ENCODE data around the gene COL17A1.

The COL17A1 gene

DNA sequence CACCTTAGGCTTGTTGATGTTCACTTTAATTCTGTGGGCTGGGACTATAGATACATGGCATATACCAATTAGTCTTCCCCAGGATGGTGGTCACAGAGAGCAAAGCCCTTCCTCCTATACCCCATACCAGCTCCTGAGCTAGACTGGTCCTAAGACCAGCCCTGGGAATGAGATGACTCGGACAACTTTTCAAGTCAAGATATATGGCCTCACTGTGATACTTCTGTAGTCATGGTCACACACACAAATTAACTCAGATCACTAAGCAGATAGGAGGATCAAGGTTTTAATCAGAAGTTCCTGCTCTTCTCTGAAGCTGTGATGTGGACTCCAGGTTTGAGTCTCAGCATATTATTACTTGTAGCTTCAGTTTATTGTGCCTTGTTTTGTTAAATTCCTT, 65.7 kb downstream of the COL17A1 start:
- no peaks in the 10 kb centered on the region for H3K27me3 ChIP-seq (ENCODE audit: control insufficient read depth, insufficient read depth, low read length)
- H3K4me3 ChIP-seq (ENCODE audit: low read length), result no peak overlapping the region
- no peak overlapping the region for H3K27ac ChIP-seq (ENCODE audit: low read length)
- no CpG with 5 or more reads among the region's 1 CpG for WGBS (ENCODE audit: insufficient coverage, insufficient read length)
- H3K4me1 ChIP-seq (ENCODE audit: control insufficient read depth, insufficient read depth, low read length), result 0 out of 2 replicates have a peak, but pooled peaks cover 2% of the 10 kb centered on the region
- no peaks in the 10 kb centered on the region for H3K36me3 ChIP-seq (ENCODE audit: control insufficient read depth, insufficient read depth, low read length)
- DNase-seq (ENCODE audit: low read depth, low spot score), result no peak
- H3K9me3 ChIP-seq (ENCODE audit: control insufficient read depth, insufficient read depth, low read length), result no peaks in the 10 kb centered on the region

DNA sequence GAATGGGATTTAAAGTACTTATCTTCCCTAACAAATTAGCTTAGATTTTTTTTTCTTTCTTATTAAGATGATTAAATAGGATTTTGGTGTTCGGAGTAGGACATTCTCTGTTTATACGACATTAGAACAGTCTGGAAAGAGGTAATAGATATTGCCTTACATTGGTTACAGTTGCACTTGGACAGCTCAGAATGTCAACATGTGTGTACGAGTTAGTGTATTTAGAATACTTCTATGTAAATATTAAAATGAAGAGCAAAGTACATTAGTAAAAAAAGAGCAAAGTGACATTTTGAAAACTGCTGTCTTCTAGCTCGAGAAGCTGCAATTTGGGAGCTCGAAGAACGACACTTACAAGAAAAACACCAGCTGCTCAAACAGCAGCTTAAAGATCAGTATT, 67.2 kb downstream of the COL17A1 start:
- WGBS (ENCODE audit: insufficient coverage, insufficient read length), result 100% methylated on average over 2 of the region's 6 CpGs
- no peak overlapping the region for H3K4me3 ChIP-seq (ENCODE audit: low read length)
- no peaks in the 10 kb centered on the region for H3K36me3 ChIP-seq (ENCODE audit: control insufficient read depth, insufficient read depth, low read length)
- no peak overlapping the region for H3K27ac ChIP-seq (ENCODE audit: low read length)
- 0 out of 2 replicates have a peak, but pooled peaks cover 2% of the 10 kb centered on the region for H3K4me1 ChIP-seq (ENCODE audit: control insufficient read depth, insufficient read depth, low read length)
- H3K9me3 ChIP-seq (ENCODE audit: control insufficient read depth, insufficient read depth, low read length), result no peaks in the 10 kb centered on the region
- no peak for DNase-seq (ENCODE audit: low read depth, low spot score)
- H3K27me3 ChIP-seq (ENCODE audit: control insufficient read depth, insufficient read depth, low read length), result no peaks in the 10 kb centered on the region

DNA sequence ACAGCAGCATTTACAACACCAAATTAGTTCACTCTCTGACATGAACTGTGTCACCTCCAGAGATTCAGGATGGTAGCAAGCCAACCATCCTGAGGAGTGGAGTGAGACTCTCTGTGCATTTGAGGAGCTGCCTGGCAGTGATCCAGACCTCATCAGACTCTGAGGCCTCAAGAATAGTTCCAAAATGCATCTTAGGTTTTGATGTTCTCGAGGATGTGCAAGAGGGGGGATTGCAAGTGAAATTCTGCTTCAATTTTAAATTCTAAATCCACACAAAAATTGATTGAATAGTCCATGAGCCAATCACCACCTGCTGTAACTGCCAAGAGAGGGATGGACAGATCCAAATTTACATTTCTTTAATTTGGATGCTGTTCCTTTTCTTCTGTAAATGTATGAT, 69.0 kb downstream of the COL17A1 start:
- H3K27ac ChIP-seq (ENCODE audit: low read length), result no peak overlapping the region
- WGBS (ENCODE audit: insufficient coverage, insufficient read length), result no CpG with 5 or more reads among the region's 1 CpG
- H3K9me3 ChIP-seq (ENCODE audit: control insufficient read depth, insufficient read depth, low read length), result no peaks in the 10 kb centered on the region
- no peaks in the 10 kb centered on the region for H3K36me3 ChIP-seq (ENCODE audit: control insufficient read depth, insufficient read depth, low read length)
- H3K4me3 ChIP-seq (ENCODE audit: low read length), result no peak overlapping the region
- H3K4me1 ChIP-seq (ENCODE audit: control insufficient read depth, insufficient read depth, low read length), result 0 out of 2 replicates have a peak, but pooled peaks cover 2% of the 10 kb centered on the region
- no peak for DNase-seq (ENCODE audit: low read depth, low spot score)
- H3K27me3 ChIP-seq (ENCODE audit: control insufficient read depth, insufficient read depth, low read length), result no peaks in the 10 kb centered on the region

DNA sequence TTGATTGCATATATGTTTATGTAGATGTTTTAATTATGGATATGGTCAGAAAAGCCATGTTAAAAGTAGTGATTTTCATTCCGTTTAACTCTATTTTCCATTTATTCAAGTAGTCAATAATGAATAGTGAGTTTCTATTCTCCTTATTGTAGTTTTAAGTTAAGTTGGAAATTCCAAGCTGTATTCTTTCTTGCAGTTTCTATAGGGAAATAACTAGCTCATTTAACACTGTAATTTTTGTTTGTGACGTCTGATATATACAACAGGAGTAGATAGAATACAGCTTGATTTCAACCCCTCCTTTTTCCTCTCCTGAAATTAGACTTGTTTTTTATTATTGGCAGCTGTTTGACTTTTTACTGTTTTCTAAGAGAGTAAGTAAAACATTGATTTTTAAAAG, 71.5 kb downstream of the COL17A1 start:
- Histone ChIP-seq H3K4me1 (ENCODE audit: control insufficient read depth, insufficient read depth, low read length) (0 out of 2 replicates have a peak, but pooled peaks cover 2% of the 10 kb centered on the region), H3K4me3 (ENCODE audit: low read length) (no peak overlapping the region), H3K27ac (ENCODE audit: low read length) (no peak overlapping the region), H3K9me3 (ENCODE audit: control insufficient read depth, insufficient read depth, low read length) (no peaks in the 10 kb centered on the region), H3K27me3 (ENCODE audit: control insufficient read depth, insufficient read depth, low read length) (no peaks in the 10 kb centered on the region), H3K36me3 (ENCODE audit: control insufficient read depth, insufficient read depth, low read length) (no peaks in the 10 kb centered on the region)
- WGBS (ENCODE audit: insufficient coverage, insufficient read length), result no CpG with 5 or more reads among the region's 2 CpGs
- no peak for DNase-seq (ENCODE audit: low read depth, low spot score)

DNA sequence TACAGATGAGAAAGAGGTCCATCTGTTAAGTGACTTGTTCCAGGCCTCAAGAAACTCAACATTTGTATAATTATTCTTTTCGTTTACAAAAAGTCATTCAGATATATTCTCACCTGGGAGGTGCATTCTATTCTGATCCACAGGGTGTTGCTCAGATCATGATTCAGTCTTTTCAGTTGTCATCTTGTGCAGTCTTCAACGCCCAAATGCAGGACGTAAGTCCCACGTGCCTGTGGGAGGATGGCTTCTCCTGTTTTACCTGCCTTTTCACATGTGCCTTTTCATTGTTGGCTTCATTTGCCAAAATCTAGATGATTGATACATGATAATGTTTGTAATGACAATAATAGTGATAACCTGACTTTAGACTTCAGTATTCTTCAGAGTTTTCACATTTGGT, 72.2 kb downstream of the COL17A1 start:
- H3K9me3 ChIP-seq (ENCODE audit: control insufficient read depth, insufficient read depth, low read length), result no peaks in the 10 kb centered on the region
- no peaks in the 10 kb centered on the region for H3K36me3 ChIP-seq (ENCODE audit: control insufficient read depth, insufficient read depth, low read length)
- no peak overlapping the region for H3K27ac ChIP-seq (ENCODE audit: low read length)
- WGBS (ENCODE audit: insufficient coverage, insufficient read length), result no CpG with 5 or more reads among the region's 4 CpGs
- no peaks in the 10 kb centered on the region for H3K27me3 ChIP-seq (ENCODE audit: control insufficient read depth, insufficient read depth, low read length)
- no peak for DNase-seq (ENCODE audit: low read depth, low spot score)
- no peak overlapping the region for H3K4me3 ChIP-seq (ENCODE audit: low read length)
- H3K4me1 ChIP-seq (ENCODE audit: control insufficient read depth, insufficient read depth, low read length), result 0 out of 2 replicates have a peak, but pooled peaks cover 2% of the 10 kb centered on the region

DNA sequence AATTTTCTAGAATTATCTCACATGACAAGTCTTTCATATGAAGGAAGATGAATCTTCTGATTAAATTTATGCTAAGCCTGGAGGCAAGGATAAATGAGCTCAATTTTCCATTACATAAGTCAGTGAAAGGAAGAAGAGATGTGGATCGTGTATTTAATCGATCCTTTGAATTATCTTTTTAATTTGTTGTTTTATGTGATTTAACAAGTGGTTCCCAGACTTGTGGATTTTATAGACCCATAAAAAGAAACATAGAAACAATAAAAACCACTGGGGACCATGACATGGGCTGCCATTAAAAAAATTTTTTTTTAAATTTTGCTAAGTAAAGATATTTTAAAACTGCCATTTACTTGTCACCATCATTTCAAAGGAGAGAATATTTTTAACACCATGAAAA, 73.8 kb downstream of the COL17A1 start:
- Histone ChIP-seq H3K27me3 (ENCODE audit: control insufficient read depth, insufficient read depth, low read length) (no peaks in the 10 kb centered on the region), H3K27ac (ENCODE audit: low read length) (no peak overlapping the region), H3K9me3 (ENCODE audit: control insufficient read depth, insufficient read depth, low read length) (no peaks in the 10 kb centered on the region), H3K36me3 (ENCODE audit: control insufficient read depth, insufficient read depth, low read length) (no peaks in the 10 kb centered on the region), H3K4me1 (ENCODE audit: control insufficient read depth, insufficient read depth, low read length) (0 out of 2 replicates have a peak, but pooled peaks cover 2% of the 10 kb centered on the region), H3K4me3 (ENCODE audit: low read length) (no peak overlapping the region)
- WGBS (ENCODE audit: insufficient coverage, insufficient read length), result no CpG with 5 or more reads among the region's 2 CpGs
- no peak for DNase-seq (ENCODE audit: low read depth, low spot score)

DNA sequence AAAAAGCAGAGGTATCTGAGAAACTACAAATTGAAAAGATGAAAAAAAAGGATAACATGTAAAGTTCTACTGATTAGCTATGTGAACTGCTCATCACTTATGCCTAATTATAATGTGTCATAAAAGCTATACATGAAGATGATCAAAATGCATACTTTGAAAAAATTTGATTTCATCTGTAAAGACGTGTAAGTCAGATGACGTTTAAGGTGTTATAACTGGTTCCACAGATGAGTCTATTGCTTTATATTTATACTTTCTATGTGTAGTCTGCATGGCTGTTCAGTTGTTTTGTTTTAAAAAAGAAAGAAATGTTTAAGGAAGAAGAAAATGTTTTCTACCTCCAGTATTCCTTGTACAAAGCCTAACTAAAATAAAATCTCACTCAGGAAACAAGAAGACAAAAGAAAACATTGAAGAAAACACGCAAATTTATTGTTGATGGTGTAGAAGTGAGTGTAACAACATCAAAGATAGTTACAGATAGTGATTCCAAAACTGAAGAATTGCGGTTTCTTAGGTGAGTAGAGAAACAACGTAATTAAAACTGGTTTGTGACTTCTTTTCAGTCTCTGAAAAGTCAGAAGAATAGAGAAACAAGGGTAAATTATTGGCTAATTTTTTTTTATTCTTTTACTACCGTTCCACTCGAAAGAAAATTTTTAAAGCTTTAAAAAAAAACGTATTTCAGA, 80.4 kb downstream of the COL17A1 start:
- no peaks in the 10 kb centered on the region for H3K27me3 ChIP-seq (ENCODE audit: control insufficient read depth, insufficient read depth, low read length)
- H3K27ac ChIP-seq (ENCODE audit: low read length), result no peak overlapping the region
- no peaks in the 10 kb centered on the region for H3K9me3 ChIP-seq (ENCODE audit: control insufficient read depth, insufficient read depth, low read length)
- DNase-seq (ENCODE audit: low read depth, low spot score), result no peak
- H3K36me3 ChIP-seq (ENCODE audit: control insufficient read depth, insufficient read depth, low read length), result no peaks in the 10 kb centered on the region; the same call in 1 of the 2 replicates
- no peak overlapping the region for H3K4me3 ChIP-seq (ENCODE audit: low read length)
- 100% methylated on average over 1 of the region's 8 CpGs for WGBS (ENCODE audit: insufficient coverage, insufficient read length)
- H3K4me1 ChIP-seq (ENCODE audit: control insufficient read depth, insufficient read depth, low read length), result no peaks in the 10 kb centered on the region

DNA sequence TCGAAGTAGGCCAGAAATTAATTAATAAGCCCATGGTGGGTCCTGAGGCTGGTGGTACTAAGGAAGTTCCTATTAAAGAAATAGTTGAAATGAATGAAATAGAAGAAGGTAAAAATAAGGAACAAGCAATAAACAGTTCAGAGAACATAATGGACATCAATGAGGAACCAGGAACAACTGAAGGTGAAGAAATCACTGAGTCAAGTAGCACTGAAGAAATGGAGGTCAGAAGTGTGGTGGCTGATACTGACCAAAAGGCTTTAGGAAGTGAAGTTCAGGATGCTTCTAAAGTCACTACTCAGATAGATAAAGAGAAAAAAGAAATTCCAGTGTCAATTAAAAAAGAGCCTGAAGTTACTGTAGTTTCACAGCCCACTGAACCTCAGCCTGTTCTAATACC, 82.8 kb downstream of the COL17A1 start:
- Histone ChIP-seq H3K4me1 (ENCODE audit: control insufficient read depth, insufficient read depth, low read length) (no peaks in the 10 kb centered on the region), H3K4me3 (ENCODE audit: low read length) (no peak overlapping the region), H3K27ac (ENCODE audit: low read length) (no peak overlapping the region), H3K9me3 (ENCODE audit: control insufficient read depth, insufficient read depth, low read length) (no peaks in the 10 kb centered on the region), H3K27me3 (ENCODE audit: control insufficient read depth, insufficient read depth, low read length) (no peaks in the 10 kb centered on the region), H3K36me3 (ENCODE audit: control insufficient read depth, insufficient read depth, low read length) (no peaks in the 10 kb centered on the region; the same call in 1 of the 2 replicates)
- DNase-seq (ENCODE audit: low read depth, low spot score), result no peak
- no CpG with 5 or more reads among the region's 1 CpG for WGBS (ENCODE audit: insufficient coverage, insufficient read length)

DNA sequence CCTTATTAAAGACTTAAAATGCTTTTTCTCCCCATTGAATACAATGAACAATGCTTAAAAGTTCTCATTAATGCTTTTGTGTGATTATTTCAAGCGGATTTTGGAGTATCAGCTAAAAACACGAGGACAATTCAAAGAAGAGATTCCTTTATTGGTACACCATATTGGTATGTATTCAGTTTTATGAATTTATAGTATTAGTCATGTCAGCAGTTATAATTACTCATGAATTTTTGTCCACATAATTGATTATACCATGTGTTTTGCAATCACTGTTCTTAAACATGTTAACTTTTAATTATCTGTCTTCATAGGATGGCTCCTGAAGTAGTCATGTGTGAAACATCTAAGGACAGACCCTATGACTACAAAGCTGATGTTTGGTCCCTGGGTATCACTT, 86.9 kb downstream of the COL17A1 start:
- H3K9me3 ChIP-seq (ENCODE audit: control insufficient read depth, insufficient read depth, low read length), result no peaks in the 10 kb centered on the region
- H3K4me3 ChIP-seq (ENCODE audit: low read length), result no peak overlapping the region
- no peaks in the 10 kb centered on the region; the same call in 1 of the 2 replicates for H3K36me3 ChIP-seq (ENCODE audit: control insufficient read depth, insufficient read depth, low read length)
- no peaks in the 10 kb centered on the region for H3K4me1 ChIP-seq (ENCODE audit: control insufficient read depth, insufficient read depth, low read length)
- H3K27ac ChIP-seq (ENCODE audit: low read length), result no peak overlapping the region
- no CpG with 5 or more reads among the region's 2 CpGs for WGBS (ENCODE audit: insufficient coverage, insufficient read length)
- no peak for DNase-seq (ENCODE audit: low read depth, low spot score)
- H3K27me3 ChIP-seq (ENCODE audit: control insufficient read depth, insufficient read depth, low read length), result no peaks in the 10 kb centered on the region

DNA sequence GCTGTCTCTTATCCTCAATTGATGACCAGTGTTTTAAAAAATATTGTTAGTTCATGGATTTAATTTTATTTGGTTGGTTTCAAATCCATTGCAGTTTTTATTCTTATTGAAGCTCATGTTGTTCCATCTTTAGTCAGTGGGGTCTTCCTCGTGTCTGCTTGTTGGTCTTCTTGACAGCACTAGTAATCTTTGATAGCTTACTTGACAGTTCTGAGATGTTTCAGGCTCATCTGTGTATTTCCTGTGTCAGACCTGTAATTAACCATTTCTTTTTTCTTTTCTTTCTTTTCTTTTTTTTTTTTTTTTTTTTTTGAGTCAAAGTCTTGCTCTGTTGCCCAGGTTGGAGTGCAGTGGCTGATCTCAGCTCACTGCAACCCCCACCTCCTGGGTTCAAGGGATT, 90.5 kb downstream of the COL17A1 start:
- Histone ChIP-seq H3K4me3 (ENCODE audit: low read length) (no peak overlapping the region), H3K4me1 (ENCODE audit: control insufficient read depth, insufficient read depth, low read length) (no peaks in the 10 kb centered on the region), H3K27ac (ENCODE audit: low read length) (no peak overlapping the region), H3K36me3 (ENCODE audit: control insufficient read depth, insufficient read depth, low read length) (no peaks in the 10 kb centered on the region), H3K27me3 (ENCODE audit: control insufficient read depth, insufficient read depth, low read length) (no peaks in the 10 kb centered on the region), H3K9me3 (ENCODE audit: control insufficient read depth, insufficient read depth, low read length) (no peaks in the 10 kb centered on the region)
- WGBS (ENCODE audit: insufficient coverage, insufficient read length), result no CpG with 5 or more reads among the region's 1 CpG
- no peak for DNase-seq (ENCODE audit: low read depth, low spot score)

Data from iPS DF 6.9 (cell line).